Smooth muscle cell (in vitro differentiated cells): ENCODE data around the gene PSME3. TPM values are rescaled to one million over a fixed set of nuclear protein-coding genes. Genes with fewer than 3 reads are reported as not detected.
A peak's percentile ranks its signal among the peaks of the same experiment; 100 is the strongest.
"Not testable (repeated sequence)": the region's sequence is repeated elsewhere in the genome, so short reads cannot be mapped to it uniquely, and the experiment has no call there.

ENCODE experiments used
- DNase-seq: peaks from one replicate; lab custom pipeline; 2025; ENCODE audit not compliant: unreplicated experiment; lab: John Stamatoyannopoulos, UW
- H2AFZ ChIP-seq: fragments of 200-600 bp; sonication (generic); 2 replicates; pipeline ENCODE4 v1.6.0; 2016; ENCODE audit warnings: antibody characterized with exemption, low read depth, mild to moderate bottlenecking
- H3F3A ChIP-seq: fragments of 200-600 bp; sonication (generic); 2 replicates; pipeline ENCODE4 v1.6.0; 2017; ENCODE audit warnings: antibody characterized with exemption, low read depth
- H3K27ac ChIP-seq: fragments of 200-600 bp; sonication (generic); 2 replicates; pipeline ENCODE4 v1.5.1; 2016; ENCODE audit warnings: low read depth, mild to moderate bottlenecking
- H3K27me3 ChIP-seq: fragments of 200-600 bp; sonication (generic); 2 replicates; pipeline ENCODE4 v1.6.1; 2016; ENCODE audit warnings: low read depth, mild to moderate bottlenecking
- H3K36me3 ChIP-seq: fragments of 200-600 bp; sonication (generic); 2 replicates; pipeline ENCODE4 v1.5.1; 2016; ENCODE audit warnings: low read depth
- H3K4me1 ChIP-seq: fragments of 200-600 bp; sonication (generic); 2 replicates; pipeline ENCODE4 v1.5.1; 2016; ENCODE audit warnings: low read depth
- H3K4me2 ChIP-seq: fragments of 200-600 bp; sonication (generic); 2 replicates; pipeline ENCODE4 v1.6.0; 2016; ENCODE audit warnings: mild to moderate bottlenecking
- H3K4me3 ChIP-seq: fragments of 200-600 bp; sonication (generic); 2 replicates; pipeline ENCODE4 v1.5.1; 2016; ENCODE audit warnings: mild to moderate bottlenecking
- H3K79me2 ChIP-seq: fragments of 200-600 bp; sonication (generic); 2 replicates; pipeline ENCODE4 v1.6.0; 2016; ENCODE audit warnings: low read depth, mild to moderate bottlenecking
- H3K9ac ChIP-seq: fragments of 200-600 bp; sonication (generic); 2 replicates; pipeline ENCODE4 v1.6.0; 2016; ENCODE audit warnings: low read depth
- H3K9me3 ChIP-seq: fragments of 200-600 bp; sonication (generic); replicated peaks from 2 replicates; pipeline ENCODE4 v1.5.1; 2016; ENCODE audit warnings: low read depth
- H4K20me1 ChIP-seq: fragments of 200-600 bp; sonication (generic); 2 replicates; pipeline ENCODE4 v1.6.0; 2016; ENCODE audit warnings: low read depth
- CTCF ChIP-seq: fragments of 200-600 bp; sonication (generic); IDR thresholded peaks from 2 replicates; pipeline ENCODE4 v1.5.1; 2017; ENCODE audit warnings: borderline replicate concordance, mild to moderate bottlenecking, antibody characterized with exemption; ENCODE audit not compliant: insufficient read depth, poor library complexity, severe bottlenecking
- WGBS: methylation state at CpG from one replicate; pipeline ENCODE4 v1.1.7; 2016; ENCODE audit warnings: low lambda C conversion rate; 5-methylcytosine and 5-hydroxymethylcytosine counted together
- polyA plus RNA-seq: library from polyadenylated mRNA; unstranded; fragments of >200 nt; fragmentation: Nextera tagmentation; extraction: Ambion mirVana; gene quantifications from 2 replicates; pipeline ENCODE4 v1.2.1, GENCODE V29; 2016
- total RNA-seq: library from RNA; depleted of rRNA; stranded (reverse); fragments of >200 nt; gene quantifications from 2 replicates; pipeline ENCODE4 v1.2.3, GENCODE V29; 2014

The PSME3 gene
- total and polyA plus RNA-seq, 2 experiments from 2014 or later: 67.1 to 85.3 TPM

DNA sequence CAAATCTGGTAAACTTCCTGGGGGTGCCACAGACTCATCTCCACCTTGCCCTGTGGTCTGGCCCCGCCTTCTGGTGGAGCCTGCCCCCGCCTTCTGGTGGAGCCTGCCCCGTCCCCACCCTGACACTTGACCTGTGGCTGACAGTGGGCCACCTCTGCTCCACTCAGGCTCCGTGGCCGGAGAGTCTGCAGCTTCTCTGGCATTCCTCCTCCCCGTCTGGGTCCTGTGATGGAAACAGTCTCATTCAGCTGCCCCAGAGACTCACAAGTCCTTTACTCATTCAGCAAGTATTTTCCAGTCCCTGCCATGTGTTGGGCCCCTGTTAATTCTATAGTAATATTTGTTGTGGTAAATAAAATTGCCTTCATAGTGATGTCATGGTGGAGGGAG lies 46.4 kb downstream of the PSME3 start:
- H3K27ac ChIP-seq: peak overlapping the region; percentile 58
- H3K79me2 ChIP-seq: no peaks in the 10 kb centered on the region
- H4K20me1 ChIP-seq: no peaks in the 10 kb centered on the region
- DNase-seq: peak; percentile 13
- WGBS: 30% methylated on average over 6 of the region's 6 CpGs
- TF ChIP-seq CTCF: no peak
- H3K4me3 ChIP-seq: no peak overlapping the region
- H3K4me2 ChIP-seq: peak overlapping the region; percentile 41
- peaks cover 26% of the 10 kb centered on the region for H3K27me3 ChIP-seq
- H2AFZ ChIP-seq: no peak overlapping the region
- no peaks in the 10 kb centered on the region for H3K9me3 ChIP-seq
- H3K4me1 ChIP-seq: no peaks in the 10 kb centered on the region
- no peaks in the 10 kb centered on the region for H3K36me3 ChIP-seq
- no peaks in the 10 kb centered on the region for H3F3A ChIP-seq
- peak overlapping the region; percentile 49 for H3K9ac ChIP-seq

- no peak overlapping the region for H3K4me3 ChIP-seq
- H3K4me2 ChIP-seq: no peak overlapping the region
- H3K36me3 ChIP-seq: no peaks in the 10 kb centered on the region
- H3K27ac ChIP-seq: no peak overlapping the region
- no peaks in the 10 kb centered on the region for H3F3A ChIP-seq
- H3K4me1 ChIP-seq: no peaks in the 10 kb centered on the region
- DNase-seq: no peak
- no peaks in the 10 kb centered on the region for H3K9me3 ChIP-seq
- H3K27me3 ChIP-seq: peaks cover 26% of the 10 kb centered on the region
- no peak overlapping the region for H3K9ac ChIP-seq
- no peak overlapping the region for H2AFZ ChIP-seq
- no peaks in the 10 kb centered on the region for H4K20me1 ChIP-seq
- WGBS: 80% methylated on average over 5 of the region's 5 CpGs
- TF ChIP-seq CTCF: no peak
- H3K79me2 ChIP-seq: no peaks in the 10 kb centered on the region
Observed at GRCh38 chr17:42880776-42881310, 47.6 kb downstream of the PSME3 start.

DNA sequence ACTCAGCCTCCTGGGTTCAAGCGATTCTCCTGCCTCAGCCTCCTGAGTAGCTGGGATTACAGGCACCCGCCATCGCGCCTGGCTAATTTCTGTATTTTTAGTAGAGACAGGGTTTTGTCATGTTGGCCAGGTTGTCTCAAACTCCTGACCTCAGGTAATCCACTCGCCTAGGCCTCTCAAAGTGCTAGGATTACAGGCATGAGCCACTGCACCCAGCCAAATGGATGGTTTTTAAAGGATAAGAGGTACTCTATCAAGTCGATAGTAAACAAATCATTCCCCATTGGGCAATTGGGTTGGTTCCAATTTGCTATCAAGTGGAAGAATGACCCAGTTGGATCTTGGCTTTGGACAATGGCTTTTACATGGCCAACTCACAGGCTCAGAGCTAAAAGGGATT lies 48.5 kb downstream of the PSME3 start:
- H3K9ac ChIP-seq, H3K4me2 ChIP-seq, H3K9me3 ChIP-seq, H3K4me1 ChIP-seq, H3K36me3 ChIP-seq, H3K27ac ChIP-seq, H4K20me1 ChIP-seq, H3K4me3 ChIP-seq, H3F3A ChIP-seq, H2AFZ ChIP-seq, DNase-seq, H3K79me2 ChIP-seq: not testable (repeated sequence)
- peaks cover 21% of the 10 kb centered on the region for H3K27me3 ChIP-seq
- WGBS: 96% methylated on average over 6 of the region's 6 CpGs

DNA sequence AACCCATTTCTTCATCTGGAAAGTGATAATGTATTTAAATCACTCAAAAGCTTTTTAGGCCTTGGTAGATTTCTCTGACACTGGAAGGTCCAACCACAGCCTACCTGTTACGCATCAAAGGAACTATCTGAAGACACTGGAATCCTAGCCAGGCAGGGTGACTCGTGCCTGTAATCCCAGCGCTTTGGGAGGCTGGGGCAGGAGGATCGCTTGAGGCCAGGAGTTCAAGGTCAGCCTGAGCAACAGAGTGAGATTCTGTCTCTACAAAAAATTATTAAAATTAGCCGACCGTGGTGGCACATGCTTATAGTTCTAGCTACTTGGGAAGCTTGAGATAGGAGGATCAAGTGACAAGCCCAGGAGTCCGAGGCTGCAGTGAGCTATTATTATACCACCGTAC lies 49.0 kb downstream of the PSME3 start:
- Histone ChIP-seq H3K4me2 (no peak overlapping the region), H3K4me1 (no peaks in the 10 kb centered on the region), H3K4me3 (no peak overlapping the region), H2AFZ (no peak overlapping the region), H3K9ac (no peak overlapping the region), H4K20me1 (no peaks in the 10 kb centered on the region), H3K27me3 (peaks cover 16% of the 10 kb centered on the region), H3K36me3 (no peaks in the 10 kb centered on the region), H3K27ac (no peak overlapping the region), H3K79me2 (no peaks in the 10 kb centered on the region), H3K9me3 (no peaks in the 10 kb centered on the region), H3F3A (no peaks in the 10 kb centered on the region)
- TF ChIP-seq CTCF: no peak
- WGBS: 93% methylated on average over 8 of the region's 8 CpGs
- no peak for DNase-seq
